ENCODE data around the gene OR51I1. TPM values are rescaled to one million over a fixed set of nuclear protein-coding genes. Genes with fewer than 3 reads are reported as not detected.

Gene OR51I1, protein sequence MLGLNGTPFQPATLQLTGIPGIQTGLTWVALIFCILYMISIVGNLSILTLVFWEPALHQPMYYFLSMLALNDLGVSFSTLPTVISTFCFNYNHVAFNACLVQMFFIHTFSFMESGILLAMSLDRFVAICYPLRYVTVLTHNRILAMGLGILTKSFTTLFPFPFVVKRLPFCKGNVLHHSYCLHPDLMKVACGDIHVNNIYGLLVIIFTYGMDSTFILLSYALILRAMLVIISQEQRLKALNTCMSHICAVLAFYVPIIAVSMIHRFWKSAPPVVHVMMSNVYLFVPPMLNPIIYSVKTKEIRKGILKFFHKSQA
- total RNA-seq (ENCODE audit: low replicate concordance), result not detected in 2 replicates

GRCh38 chr11:5441414-5441813, at the start of gene OR51I1:
OR51I1 (minus strand) TSS chr11:5441514; CDS start chr11:5441514, 0 bp downstream.

GRCh38 chr11:5488385-5488784, 47.1 kb upstream of the OR51I1 start, which contains the start of gene OR52D1:
OR52D1 (plus strand) TSS chr11:5488685; CDS start chr11:5488707, 22 bp downstream.

DNA sequence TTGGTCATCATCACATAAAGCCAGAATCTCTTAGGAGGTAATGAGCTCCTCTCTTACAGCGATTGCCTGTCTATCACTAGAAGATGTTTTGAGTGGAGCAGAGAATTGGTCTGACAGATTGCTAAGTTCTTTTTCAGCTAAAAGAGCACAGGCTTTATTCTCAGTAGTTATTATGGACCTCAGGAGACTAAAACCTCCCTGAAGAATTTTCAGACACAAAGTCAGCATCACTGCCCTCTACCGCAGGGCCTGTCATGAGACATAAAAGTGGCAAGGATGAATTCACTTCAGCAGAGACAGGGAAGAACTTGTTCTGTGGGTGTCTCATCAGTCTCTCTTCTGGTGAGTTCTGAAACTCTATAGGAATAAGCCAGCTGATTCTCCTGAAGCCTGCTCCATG, 7.7 kb upstream of the OR51I1 start, which contains the start of gene OR51I2:
Gene OR51I2 (plus strand): TSS at position 301 of the 400 bp plus-strand sequence. CDS start 4,166 bp downstream, outside the sequence.

DNA sequence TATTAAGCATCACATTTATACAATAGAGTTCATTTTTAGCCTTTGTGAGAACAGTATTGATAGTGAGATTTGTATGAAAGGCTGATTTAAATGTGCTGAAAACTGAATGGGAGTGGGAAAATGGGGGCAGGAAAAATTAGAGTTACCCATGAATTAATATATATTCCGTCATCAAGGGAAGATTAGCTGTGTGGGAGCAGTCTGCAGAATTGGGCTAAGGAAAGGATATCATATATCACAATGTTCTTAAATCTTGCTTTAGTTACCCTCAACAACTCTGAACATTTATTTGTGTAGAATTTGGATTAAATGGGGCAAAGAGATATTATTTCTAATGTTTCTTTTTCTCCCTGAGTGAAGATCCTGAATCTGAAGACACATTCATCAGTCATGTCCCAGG, 19.5 kb downstream of the OR51I1 start, which contains the start of gene OR51Q1:
Gene OR51Q1 (plus strand): TSS at position 301 of the 400 bp plus-strand sequence. CDS start 90 bp downstream, at position 391.

Other genes with a start within 250 kb of the OR51I1 start
- gene OR51V1, start 240.8 kb downstream of the OR51I1 start, total RNA-seq (ENCODE audit: low replicate concordance), result not detected in 2 replicates
- gene HBB, start 214.4 kb downstream of the OR51I1 start, total RNA-seq (ENCODE audit: low replicate concordance), result not detected in 2 replicates
- not detected in 2 replicates for gene HBD, start 207.0 kb downstream of the OR51I1 start, total RNA-seq (ENCODE audit: low replicate concordance)
- not detected in 2 replicates for gene HBG1, start 191.7 kb downstream of the OR51I1 start, total RNA-seq (ENCODE audit: low replicate concordance)
- gene HBG2, start 186.7 kb downstream of the OR51I1 start, total RNA-seq (ENCODE audit: low replicate concordance), result 0.12 TPM in 1 of 2 replicates, not detected in the other
- not detected in 2 replicates for gene HBE1, start 171.6 kb downstream of the OR51I1 start, total RNA-seq (ENCODE audit: low replicate concordance)
- gene OR51B4, start 139.6 kb downstream of the OR51I1 start, total RNA-seq (ENCODE audit: low replicate concordance), result not detected in 2 replicates
- gene OR51B2, start 117.2 kb downstream of the OR51I1 start, total RNA-seq (ENCODE audit: low replicate concordance), result 0.12 TPM in 1 of 2 replicates, not detected in the other
- 0.15 TPM in 1 of 2 replicates, not detected in the other for gene OR51B5, start 98.0 kb downstream of the OR51I1 start, total RNA-seq (ENCODE audit: low replicate concordance)
- gene OR51B6, start 90.0 kb downstream of the OR51I1 start, total RNA-seq (ENCODE audit: low replicate concordance), result not detected in 2 replicates
- gene OR51M1, start 57.7 kb downstream of the OR51I1 start, total RNA-seq (ENCODE audit: low replicate concordance), result not detected in 2 replicates
- gene OR51Q1, start 19.4 kb downstream of the OR51I1 start, total RNA-seq (ENCODE audit: low replicate concordance), result not detected in 2 replicates
- gene OR51I2, start 7.8 kb upstream of the OR51I1 start, total RNA-seq (ENCODE audit: low replicate concordance), result not detected in 2 replicates
- gene OR52D1, start 47.2 kb upstream of the OR51I1 start, total RNA-seq (ENCODE audit: low replicate concordance), result not detected in 2 replicates
- 0.08 TPM in 1 of 2 replicates, not detected in the other for gene UBQLN3, start 68.4 kb upstream of the OR51I1 start, total RNA-seq (ENCODE audit: low replicate concordance)
- 0.08 and 0.12 TPM in 2 replicates for gene UBQLNL, start 75.2 kb upstream of the OR51I1 start, total RNA-seq (ENCODE audit: low replicate concordance)
- gene OR52H1, start 107.0 kb upstream of the OR51I1 start, total RNA-seq (ENCODE audit: low replicate concordance), result 0.38 and 1.2 TPM in 2 replicates
- not detected in 2 replicates for gene OR52B6, start 139.4 kb upstream of the OR51I1 start, total RNA-seq (ENCODE audit: low replicate concordance)
- gene TRIM6, start 155.1 kb upstream of the OR51I1 start, total RNA-seq (ENCODE audit: low replicate concordance), result 2.1 and 3.6 TPM in 2 replicates
- 9.2 and 11.8 TPM in 2 replicates for gene TRIM34, start 183.5 kb upstream of the OR51I1 start, total RNA-seq (ENCODE audit: low replicate concordance)
- 16.1 and 48.1 TPM in 2 replicates for gene TRIM5, start 243.6 kb upstream of the OR51I1 start, total RNA-seq (ENCODE audit: low replicate concordance)
- gene TRIM22, start 248.3 kb upstream of the OR51I1 start, total RNA-seq (ENCODE audit: low replicate concordance), result 73.4 and 161 TPM in 2 replicates

All from smooth muscle cell of the coronary artery (primary cell).